K562 (cell line): ENCODE measurements around the gene BCL3. TPM values are rescaled to one million over a fixed set of nuclear protein-coding genes. Genes with fewer than 3 reads are reported as not detected.

Experiments
- ATAC-seq: fragments of 200-7000 bp; cut with Tn5 transposase; 3 replicates; pipeline ENCODE4 v1.9.1; 2020; ENCODE audit warnings: moderate library complexity
- BruUV-seq: library from RNA; stranded (reverse); fragments of 400-500 nt; replicated peaks from 2 replicates; lab custom pipeline; 2021; lab: Mats Ljungman, UMichigan
- CTCF ChIA-PET: fragments of 300-600 bp; formaldehyde crosslinking; extraction: SDS; loops from one replicate; lab custom pipeline; 2021; ENCODE audit warnings: low intra/inter-chr PET ratio; lab: Yijun Ruan, JAX
- POLR2A ChIA-PET: fragments of 300-600, 350-650 bp; sonication (Branson Sonifier 250); formaldehyde crosslinking; extraction: SDS; loops from one replicate; lab custom pipeline; 2021; ENCODE audit warnings: antibody characterized with exemption, inconsistent platforms; lab: Yijun Ruan, JAX
- DNase-seq, 4 experiments: peaks; one replicate each; pipeline versions ENCODE4 v3.0.0 to v3.0.0-alpha.2; 2011 to 2018; ENCODE audit warnings: low spot score in 3 of 4, mixed read lengths in 3 of 4; ENCODE audit errors: extremely low read depth in 1 of 4
- FAIRE-seq: peaks from 2 replicates; lab custom pipeline; 2011; peaks lifted over from hg19 to GRCh38; lab: Jason Lieb, UNC
- H2AFZ ChIP-seq: 2 replicates; pipeline ENCODE4 v1.6.0; 2011; ENCODE audit warnings: low read depth, low read length, control low read depth, inconsistent platforms
- H3K27ac ChIP-seq: fragments of 200-600 bp; 3 replicates; pipeline ENCODE4 v1.8.0; 2011; ENCODE audit warnings: low read depth, mild to moderate bottlenecking, control low read depth, inconsistent platforms, low read length, moderate library complexity, mixed read lengths; ENCODE audit errors: extremely low read depth
- H3K27me3 ChIP-seq, 2 experiments: fragments of 300-600 bp in 1 of 2; 2 replicates in 1 of 2; 3 replicates in 1 of 2; pipeline versions ENCODE4 v1.6.0 to v1.8.0; 2011; ENCODE audit warnings: inconsistent platforms in 2 of 2, low read length in 2 of 2, mild to moderate bottlenecking in 1 of 2, mixed read lengths in 1 of 2, moderate library complexity in 1 of 2; ENCODE audit not compliant: control insufficient read depth in 2 of 2, insufficient read depth in 2 of 2
- H3K36me3 ChIP-seq: fragments of 300-600 bp; 3 replicates; pipeline ENCODE4 v1.8.0; 2011; ENCODE audit warnings: mild to moderate bottlenecking, low read length, inconsistent platforms; ENCODE audit not compliant: control insufficient read depth, insufficient read depth
- H3K4me1 ChIP-seq, 2 experiments: fragments of 200-600 bp in 1 of 2; replicated peaks in 1 of 2; 2 replicates in 1 of 2; 3 replicates in 1 of 2; pipeline versions ENCODE4 v1.5.1 to v1.8.0; 2011; ENCODE audit warnings: inconsistent platforms in 2 of 2, low read length in 2 of 2, mild to moderate bottlenecking in 1 of 2, mixed read lengths in 1 of 2, moderate library complexity in 1 of 2; ENCODE audit not compliant: control insufficient read depth in 2 of 2, insufficient read depth in 2 of 2
- H3K4me2 ChIP-seq: 2 replicates; pipeline ENCODE4 v1.6.1; 2011; ENCODE audit warnings: low read length, control low read depth, inconsistent platforms, mixed read lengths; ENCODE audit not compliant: insufficient read depth
- H3K4me3 ChIP-seq: fragments of 200-600 bp; sonication (generic), shearing (Covaris generic); 2 replicates; pipeline ENCODE4 v1.5.1; 2016; ENCODE audit warnings: control low read depth, inconsistent platforms
- H3K79me2 ChIP-seq: fragments of 200-600 bp; 3 replicates; pipeline ENCODE4 v1.8.0; 2011; ENCODE audit warnings: low read length, inconsistent platforms; ENCODE audit not compliant: control insufficient read depth, insufficient read depth
- H3K9ac ChIP-seq, 2 experiments: 2 replicates each; pipeline versions ENCODE4 v1.6.0 to v1.6.1; 2011; ENCODE audit warnings: low read depth in 2 of 2, low read length in 2 of 2, control low read depth in 1 of 2, inconsistent platforms in 1 of 2, mild to moderate bottlenecking in 1 of 2, mixed read lengths in 1 of 2; ENCODE audit not compliant: insufficient read depth in 1 of 2
- H3K9me1 ChIP-seq: one replicate; pipeline ENCODE4 v1.6.0; 2011; ENCODE audit warnings: inconsistent platforms, mild to moderate bottlenecking, low read length, moderate library complexity; ENCODE audit not compliant: control insufficient read depth, insufficient read depth
- H3K9me3 ChIP-seq: replicated peaks from 2 replicates; pipeline ENCODE4 v1.5.1; 2011; ENCODE audit warnings: low read depth, low read length, inconsistent platforms; ENCODE audit not compliant: control insufficient read depth, insufficient read depth
- H4K20me1 ChIP-seq: replicated peaks from 2 replicates; pipeline ENCODE4 v1.6.1; 2011; ENCODE audit warnings: low read length, inconsistent platforms, mixed read lengths; ENCODE audit not compliant: control insufficient read depth, insufficient read depth
- AFF1 ChIP-seq, 2 experiments: fragments of 450-650 bp; IDR thresholded peaks; 2 replicates each; pipeline ENCODE4 v1.6.1; 2018; ENCODE audit warnings: mild to moderate bottlenecking in 2 of 2, low read depth in 1 of 2; ENCODE audit not compliant: partially characterized antibody in 2 of 2
- ATF2 ChIP-seq: sonication (generic); formaldehyde crosslinking; IDR thresholded peaks from 2 replicates; pipeline ENCODE4 v1.8.1; 2022; ENCODE audit warnings: missing genetic modification reagents
- BCOR ChIP-seq: fragments of 450-650 bp; IDR thresholded peaks from 2 replicates; pipeline ENCODE4 v1.6.1; 2016
- GTF2B ChIP-seq: IDR thresholded peaks from 2 replicates; pipeline ENCODE4 v1.6.1; 2011; ENCODE audit not compliant: insufficient read length; ENCODE audit errors: extremely low read depth
- KLF6 ChIP-seq: fragments of 250-450 bp; sonication (Bioruptor Pico); IDR thresholded peaks from 2 replicates; pipeline ENCODE4 v1.4.0; 2020; ENCODE audit warnings: mild to moderate bottlenecking, moderate library complexity, borderline replicate concordance
- MNT ChIP-seq, 2 experiments: fragments of 450-650 bp; conservative IDR thresholded peaks; 2 replicates each; pipeline ENCODE4 v1.6.1; 2017; ENCODE audit warnings: mild to moderate bottlenecking in 2 of 2, moderate library complexity in 2 of 2
- POLR2A ChIP-seq: fragments of 450-650 bp; conservative IDR thresholded peaks from 2 replicates; pipeline ENCODE4 v1.6.1; 2016
- PTTG1 ChIP-seq: fragments of 450-650 bp; IDR thresholded peaks from 2 replicates; pipeline ENCODE4 v1.6.1; 2016; ENCODE audit warnings: low read depth, mild to moderate bottlenecking, missing genetic modification characterization, missing compliant biosample characterization
- THAP12 ChIP-seq: fragments of 250-450 bp; sonication (Bioruptor Pico); IDR thresholded peaks from 2 replicates; pipeline ENCODE4 v1.9.0; 2021; ENCODE audit warnings: mild to moderate bottlenecking, inconsistent platforms
- ZNF184 ChIP-seq: sonication (generic); formaldehyde crosslinking; IDR thresholded peaks from 2 replicates; pipeline ENCODE4 v1.5.0; 2020; ENCODE audit warnings: missing genetic modification reagents
- WGBS: fragments of 100-300 bp; shearing (Covaris generic); methylation state at CpG from one replicate; pipeline ENCODE4 v1.1.6; 2016; ENCODE audit warnings: low coverage, mixed read lengths; ENCODE audit not compliant: insufficient coverage; ENCODE audit errors: missing lambda C conversion rate; 5-methylcytosine and 5-hydroxymethylcytosine counted together
- in situ Hi-C: fragments of 300-500 bp; cut with MboI; formaldehyde crosslinking; loops from 4 replicates; pipeline ENCODE4 v1.15.0; 2018; ENCODE audit warnings: inconsistent platforms, mixed read lengths
- intact Hi-C: fragments of 100-400 bp; cut with micrococcal nuclease; formaldehyde crosslinking; loops from 2 replicates; pipeline ENCODE4 v1.14.2; 2022
- polyA plus RNA-seq, 8 experiments: library from polyadenylated mRNA; depleted of rRNA in 4 of 8; stranded (reverse) in 5 of 8; unstranded in 3 of 8; fragments of >200 nt; fragmentation: Nextera tagmentation in 2 of 8; fragmentation: Illumina TruSeq in 1 of 8; extraction: Ambion mirVana in 2 of 8; extraction: Trizol in 1 of 8; gene quantifications; 2 replicates each; pipeline versions ENCODE4 v1.2.1 to v1.2.3, GENCODE V29; 2011 to 2014; ENCODE audit warnings: inconsistent platforms in 1 of 8, missing spikeins in 1 of 8
- total RNA-seq, 7 experiments: library from RNA; depleted of rRNA in 6 of 7; stranded (reverse); fragments of >200 nt in 6 of 7; fragmentation: Illumina TruSeq in 2 of 7; extraction: Trizol in 2 of 7; gene quantifications; 2 replicates each; pipeline versions ENCODE4 v1.2.1 to v1.2.3, GENCODE V29; 2011 to 2021; ENCODE audit warnings: low replicate concordance in 1 of 7

BCL3 gene
- total and polyA plus RNA-seq, 9 of the 15 experiments (the other 6 are each of a cell fraction or from before 2014, with no cell fraction given) = 0.03 to 2.4 (median 0.50) TPM; not detected in 1

GRCh38 chr19:44742330-44743061, 6.0 kb upstream of the BCL3 start:
- ATAC-seq = no peak
- no peak for DNase-seq
- CTCF ChIA-PET = no interaction called here
- Histone ChIP-seq H3K36me3 (no peaks in the 10 kb centered on the region), H3K27ac (peak overlapping the region; percentile 76; the same call in 2 of the 3 replicates), H2AFZ (peak overlapping the region; percentile 90), H3K9me1 (no peaks in the 10 kb centered on the region), H3K4me1 (peaks cover 26 to 30% of the 10 kb centered on the region in 2 experiments), H3K27me3 (no peaks in the 10 kb centered on the region), H3K4me3 (no peak overlapping the region), H3K9ac (peak overlapping the region; percentile 46 to 82; a peak in 2 of 4 replicates), H4K20me1 (no peaks in the 10 kb centered on the region), H3K79me2 (no peaks in the 10 kb centered on the region), H3K4me2 (peak overlapping the region; percentile 67), H3K9me3 (no peaks in the 10 kb centered on the region)
- WGBS = 63% methylated on average over 20 of the region's 20 CpGs
- POLR2A ChIA-PET = interaction anchor here (0.9 to 1.6 kb wide), 2 partner anchors 19 to 28 kb away, joined by 4 to 5 read pairs; no protein-coding TSS in a partner anchor
- intact Hi-C loops (no loop called here), in situ Hi-C loops (no loop called here)
- BruUV-seq = no TSS peak
- peak; percentile 32 for FAIRE-seq
- TF ChIP-seq BCOR (peak; percentile 69), THAP12 (CRISPR knock-in tag) (no peak), ZNF184 (CRISPR knock-in tag) (no peak), PTTG1 (tag) (0 out of 2 replicates have a peak, but pooled peaks have one; percentile 32), AFF1 (IDR thresholded peaks at IDR 0.05; ENCODE audit: low read depth in 1 of 2, partially characterized antibody in 2 of 2) (peak in 1 of 2 experiments; percentile 30), KLF6 (CRISPR knock-in tag) (no peak), ATF2 (CRISPR knock-in tag) (no peak), MNT (conservative IDR thresholded peaks at IDR 0.05) (0 out of 4 replicates have a peak, but pooled peaks of 1 of the 2 experiments have one; percentile 13), POLR2A (no peak), GTF2B (no peak)
